ENCODE measurements around the gene ELP5.

ELP5 gene

GRCh38 chr17:7252176-7253043, at the start of gene ELP5:
ELP5 (plus strand) TSS chr17:7252215; CDS start chr17:7252551, 336 bp downstream.
- no peak for DNase-seq (ENCODE audit: low read depth)

GRCh38 chr17:7203391-7203790, 48.6 kb upstream of the ELP5 start:
- no peak for DNase-seq (ENCODE audit: low read depth)

- DNase-seq (ENCODE audit: low read depth), result no peak
Measured at GRCh38 chr17:7204336-7204735, 47.7 kb upstream of the ELP5 start.

GRCh38 chr17:7204828-7205461, 47.1 kb upstream of the ELP5 start:
- no peak for DNase-seq (ENCODE audit: low read depth)

- DNase-seq (ENCODE audit: low read depth), result no peak
Measured at GRCh38 chr17:7205561-7205960, 46.5 kb upstream of the ELP5 start.

- DNase-seq (ENCODE audit: low read depth), result no peak
Measured at GRCh38 chr17:7207120-7208001, 44.7 kb upstream of the ELP5 start.

GRCh38 chr17:7208027-7208571, 43.9 kb upstream of the ELP5 start:
- no peak for DNase-seq (ENCODE audit: low read depth)

GRCh38 chr17:7208754-7209460, 43.1 kb upstream of the ELP5 start:
- no peak for DNase-seq (ENCODE audit: low read depth)

- DNase-seq (ENCODE audit: low read depth), result no peak
Measured at GRCh38 chr17:7211491-7212273, 40.3 kb upstream of the ELP5 start.

GRCh38 chr17:7213895-7214299, 38.1 kb upstream of the ELP5 start:
- DNase-seq (ENCODE audit: low read depth), result no peak

- DNase-seq (ENCODE audit: low read depth), result no peak
Measured at GRCh38 chr17:7214300-7215135, 37.5 kb upstream of the ELP5 start.

GRCh38 chr17:7215136-7215638, 36.8 kb upstream of the ELP5 start:
- DNase-seq (ENCODE audit: low read depth), result no peak

- DNase-seq (ENCODE audit: low read depth), result no peak
Measured at GRCh38 chr17:7215652-7216180, 36.3 kb upstream of the ELP5 start.

- DNase-seq (ENCODE audit: low read depth), result no peak
Measured at GRCh38 chr17:7216242-7217112, 35.5 kb upstream of the ELP5 start.

- DNase-seq (ENCODE audit: low read depth), result no peak
Measured at GRCh38 chr17:7217113-7217987, 34.7 kb upstream of the ELP5 start.

- DNase-seq (ENCODE audit: low read depth), result no peak
Measured at GRCh38 chr17:7218166-7218565, 33.8 kb upstream of the ELP5 start.

- no peak for DNase-seq (ENCODE audit: low read depth)
Measured at GRCh38 chr17:7218758-7219157, 33.3 kb upstream of the ELP5 start.
